HL-60/S4 treated with retinoic acid at 250 ng/mL for 4 days and 3 days (cell line): Measurements from ENCODE around the gene ST3GAL3.

Source experiments
- in situ Hi-C: fragments of 300-500 bp; cut with MboI; formaldehyde crosslinking; loops from 2 replicates; pipeline ENCODE4 v1.7.0; 2022; ENCODE audit warnings: low sequenced_read_pairs

Gene ST3GAL3

GRCh38 chr1:43957407-43958040 lies 250.2 kb downstream of the ST3GAL3 start:
- in situ Hi-C loops: no loop called here

GRCh38 chr1:43958351-43959255 lies 251.3 kb downstream of the ST3GAL3 start:
- in situ Hi-C loops: no loop called here

- in situ Hi-C loops: no loop called here
Observed at GRCh38 chr1:43960798-43961197, 253.5 kb downstream of the ST3GAL3 start.

GRCh38 chr1:43961692-43962091 lies 254.4 kb downstream of the ST3GAL3 start:
- in situ Hi-C loops: no loop called here

- in situ Hi-C loops: no loop called here
Observed at GRCh38 chr1:43962324-43962723, 255.0 kb downstream of the ST3GAL3 start.

- in situ Hi-C loops: no loop called here
Observed at GRCh38 chr1:43963006-43963405, 255.7 kb downstream of the ST3GAL3 start.

GRCh38 chr1:43963890-43964289 lies 256.6 kb downstream of the ST3GAL3 start:
- in situ Hi-C loops: no loop called here

- in situ Hi-C loops: no loop called here
Observed at GRCh38 chr1:43965316-43965715, 258.0 kb downstream of the ST3GAL3 start.

GRCh38 chr1:43968348-43968948 lies 261.1 kb downstream of the ST3GAL3 start:
- in situ Hi-C loops: no loop called here

- in situ Hi-C loops: no loop called here
Observed at GRCh38 chr1:43969416-43969745, 262.0 kb downstream of the ST3GAL3 start.

- in situ Hi-C loops: no loop called here
Observed at GRCh38 chr1:43969746-43970466, 262.6 kb downstream of the ST3GAL3 start, which contains the start of gene DPH2. TSS of gene DPH2 (plus strand) at chr1:43970010. CDS start at chr1:43970176, 166 bp downstream.

- in situ Hi-C loops: no loop called here
Observed at GRCh38 chr1:43970502-43970901, 263.2 kb downstream of the ST3GAL3 start.

GRCh38 chr1:43970911-43971310 lies 263.6 kb downstream of the ST3GAL3 start:
- in situ Hi-C loops: no loop called here

- in situ Hi-C loops: no loop called here
Observed at GRCh38 chr1:43971336-43971980, 264.1 kb downstream of the ST3GAL3 start.

- in situ Hi-C loops: no loop called here
Observed at GRCh38 chr1:43973981-43974442, 266.7 kb downstream of the ST3GAL3 start.

GRCh38 chr1:43974443-43975248 lies 267.3 kb downstream of the ST3GAL3 start, which contains the start of gene ATP6V0B:
TSS of gene ATP6V0B (plus strand) at chr1:43974960. CDS start at chr1:43975041, 81 bp downstream.
- in situ Hi-C loops: no loop called here

GRCh38 chr1:43975249-43975961 lies 268.1 kb downstream of the ST3GAL3 start:
- in situ Hi-C loops: no loop called here

GRCh38 chr1:43976045-43976444 lies 268.7 kb downstream of the ST3GAL3 start:
- in situ Hi-C loops: no loop called here

GRCh38 chr1:43976890-43977289 lies 269.6 kb downstream of the ST3GAL3 start:
- in situ Hi-C loops: no loop called here
